ENCODE results near the gene CABLES2. TPM values are rescaled to one million over a fixed set of nuclear protein-coding genes. Genes with fewer than 3 reads are reported as not detected.

Gene CABLES2
- total RNA-seq, 1 experiment from 2014 or later = 8.9 TPM

DNA sequence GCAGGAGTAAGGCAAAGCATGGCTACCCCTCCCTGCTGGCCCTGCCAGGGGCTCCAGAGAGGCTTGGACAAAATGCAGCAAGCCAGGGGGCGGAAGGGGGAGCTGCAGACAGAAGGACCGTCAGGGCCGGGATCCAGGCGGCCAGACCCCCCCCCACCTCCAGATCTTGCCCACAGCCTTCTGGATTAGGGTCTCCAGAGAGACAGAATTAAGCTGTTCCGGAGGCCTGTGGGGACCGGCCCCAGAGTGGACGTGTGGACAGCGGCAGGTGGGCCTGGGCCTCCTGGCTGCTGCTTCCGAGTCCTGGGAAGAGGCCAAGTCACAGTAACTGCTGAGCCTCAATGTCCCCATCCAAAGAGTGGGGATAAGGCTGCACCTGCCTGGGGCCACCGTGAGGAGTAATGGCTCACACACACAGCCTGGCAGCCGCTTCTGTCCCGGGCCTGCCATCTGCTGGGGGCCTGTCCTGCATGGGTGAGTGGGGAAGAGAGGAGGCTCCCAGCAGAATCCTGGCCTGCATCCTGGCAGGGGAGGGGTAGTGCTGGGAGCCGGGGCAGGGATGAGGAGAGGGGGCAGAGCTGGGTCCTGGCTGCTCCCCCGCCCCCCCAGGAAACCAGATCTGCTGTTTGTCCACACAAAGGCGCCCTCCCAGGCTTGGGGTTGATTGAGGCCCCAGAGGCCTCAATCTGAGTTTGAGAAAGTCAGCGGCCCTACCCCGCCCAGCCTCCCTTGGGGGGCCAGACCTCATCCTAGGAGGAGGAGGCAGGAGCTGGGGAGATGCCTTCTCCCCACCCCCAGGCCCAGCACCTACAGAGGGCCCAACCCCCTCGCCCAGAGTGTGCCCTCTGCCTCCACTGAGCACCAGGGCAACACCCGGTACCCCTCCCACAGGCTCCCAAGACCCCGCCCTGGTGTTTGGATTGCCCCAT is 43.8 kb downstream of the CABLES2 start:
- Histone ChIP-seq H3K27ac (ENCODE audit: low read depth, low read length) (peak overlapping the region; percentile 98), H3K4me3 (replicated peaks in 1 of 2; ENCODE audit: low read depth in 1 of 2, low read length in 2 of 2) (peak overlapping the region in 1 of 2 experiments; percentile 44; a peak in 1 of 4 replicates), H3K9me2 (ENCODE audit: insufficient read depth) (no peaks in the 10 kb centered on the region), H3K36me3 (ENCODE audit: control insufficient read depth in 1 of 2, insufficient read depth in 2 of 2, low read length in 2 of 2) (no peaks in the 10 kb centered on the region; a peak in 1 of 4 replicates), H3K9me3 (ENCODE audit: control insufficient read depth in 1 of 2, insufficient read depth in 1 of 2, low read depth in 1 of 2, low read length in 2 of 2) (no peaks in the 10 kb centered on the region), H3K27me3 (ENCODE audit: insufficient read depth, low read length) (no peaks in the 10 kb centered on the region), H3K4me1 (ENCODE audit: control insufficient read depth in 1 of 2, insufficient read depth in 2 of 2, low read length in 2 of 2) (peaks cover 70 to 86% of the 10 kb centered on the region in 2 experiments), H3K4me2 (ENCODE audit: low read length) (peak overlapping the region; percentile 100), H4K20me1 (ENCODE audit: insufficient read depth) (no peaks in the 10 kb centered on the region), H3K9ac (ENCODE audit: low read length) (peak overlapping the region; percentile 94), H3K79me2 (ENCODE audit: insufficient read depth, low read length) (peaks cover 81% of the 10 kb centered on the region), H2AFZ (ENCODE audit: low read depth, low read length, poor library complexity, severe bottlenecking) (no peak overlapping the region)
- ATAC-seq = no peak
- DNase-seq (ENCODE audit: low read depth, low spot score) = no peak
- CTCF ChIA-PET = no interaction called here
- POLR2A ChIA-PET = interaction anchor here (1.1 kb wide), 1 partner anchor 13 kb away, joined by 4 read pairs; no protein-coding TSS in a partner anchor
- RAD21 ChIA-PET (ENCODE audit: low non-redundant PET in 1 of 2, low total read pairs in 2 of 2, uncharacterized antibody in 2 of 2, unreplicated experiment in 2 of 2) = no interaction called here
- no peak for TF ChIP-seq SP1 (IDR thresholded peaks at IDR 0.05; ENCODE audit: low read depth)
- TF ChIP-seq, protein P1, sequence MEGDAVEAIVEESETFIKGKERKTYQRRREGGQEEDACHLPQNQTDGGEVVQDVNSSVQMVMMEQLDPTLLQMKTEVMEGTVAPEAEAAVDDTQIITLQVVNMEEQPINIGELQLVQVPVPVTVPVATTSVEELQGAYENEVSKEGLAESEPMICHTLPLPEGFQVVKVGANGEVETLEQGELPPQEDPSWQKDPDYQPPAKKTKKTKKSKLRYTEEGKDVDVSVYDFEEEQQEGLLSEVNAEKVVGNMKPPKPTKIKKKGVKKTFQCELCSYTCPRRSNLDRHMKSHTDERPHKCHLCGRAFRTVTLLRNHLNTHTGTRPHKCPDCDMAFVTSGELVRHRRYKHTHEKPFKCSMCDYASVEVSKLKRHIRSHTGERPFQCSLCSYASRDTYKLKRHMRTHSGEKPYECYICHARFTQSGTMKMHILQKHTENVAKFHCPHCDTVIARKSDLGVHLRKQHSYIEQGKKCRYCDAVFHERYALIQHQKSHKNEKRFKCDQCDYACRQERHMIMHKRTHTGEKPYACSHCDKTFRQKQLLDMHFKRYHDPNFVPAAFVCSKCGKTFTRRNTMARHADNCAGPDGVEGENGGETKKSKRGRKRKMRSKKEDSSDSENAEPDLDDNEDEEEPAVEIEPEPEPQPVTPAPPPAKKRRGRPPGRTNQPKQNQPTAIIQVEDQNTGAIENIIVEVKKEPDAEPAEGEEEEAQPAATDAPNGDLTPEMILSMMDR (IDR thresholded peaks at IDR 0.05 in 2 of 3, conservative IDR thresholded peaks at IDR 0.05 in 1 of 3; ENCODE audit: borderline replicate concordance in 1 of 3, insufficient read depth in 1 of 3, low read depth in 2 of 3, low read length in 2 of 3) = peak in 1 of 3 experiments; percentile 23; a peak in 2 of 6 replicates
- TF ChIP-seq EZH2 (IDR thresholded peaks at IDR 0.05) = no peak
- intact Hi-C loops (cut with micrococcal nuclease) = no loop called here
- no TSS peak for BruUV-seq (replicated peaks)

DNA sequence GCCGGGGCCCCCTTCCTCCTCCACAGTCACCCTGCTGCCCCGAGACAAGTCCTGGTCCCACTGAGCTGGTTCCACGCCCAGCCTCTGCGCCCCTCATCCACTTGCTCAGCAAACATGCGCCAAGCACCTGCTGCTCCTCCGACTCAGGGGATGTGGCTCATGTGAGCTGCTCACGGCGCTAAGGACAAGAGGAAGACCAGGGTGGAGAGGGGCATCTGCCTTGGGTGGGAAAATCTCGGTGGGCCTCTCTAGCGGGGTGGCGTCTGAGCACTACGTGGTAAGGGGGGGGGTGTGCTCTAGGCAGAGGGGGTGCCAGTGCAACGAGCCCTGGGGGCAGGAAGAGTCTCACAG is 44.5 kb downstream of the CABLES2 start:
- RAD21 ChIA-PET (ENCODE audit: low non-redundant PET in 1 of 2, low total read pairs in 2 of 2, uncharacterized antibody in 2 of 2, unreplicated experiment in 2 of 2) = no interaction called here
- H3K9ac ChIP-seq (ENCODE audit: low read length) = peak overlapping the region; percentile 94
- peak overlapping the region; percentile 100 for H3K4me2 ChIP-seq (ENCODE audit: low read length)
- H3K27me3 ChIP-seq (ENCODE audit: insufficient read depth, low read length) = no peaks in the 10 kb centered on the region
- ATAC-seq = no peak
- no peaks in the 10 kb centered on the region for H4K20me1 ChIP-seq (ENCODE audit: insufficient read depth)
- H3K27ac ChIP-seq (ENCODE audit: low read depth, low read length) = peak overlapping the region; percentile 98
- H3K79me2 ChIP-seq (ENCODE audit: insufficient read depth, low read length) = peaks cover 88% of the 10 kb centered on the region
- peaks cover 70 to 86% of the 10 kb centered on the region in 2 experiments for H3K4me1 ChIP-seq (ENCODE audit: control insufficient read depth in 1 of 2, insufficient read depth in 2 of 2, low read length in 2 of 2)
- POLR2A ChIA-PET = no interaction called here
- CTCF ChIA-PET = no interaction called here
- no peak overlapping the region for H2AFZ ChIP-seq (ENCODE audit: low read depth, low read length, poor library complexity, severe bottlenecking)
- no peaks in the 10 kb centered on the region for H3K9me2 ChIP-seq (ENCODE audit: insufficient read depth)
- peak overlapping the region in 1 of 2 experiments; percentile 44; a peak in 1 of 4 replicates for H3K4me3 ChIP-seq (replicated peaks in 1 of 2; ENCODE audit: low read depth in 1 of 2, low read length in 2 of 2)
- intact Hi-C loops (cut with micrococcal nuclease) = no loop called here
- no peak for DNase-seq (ENCODE audit: low read depth, low spot score)
- no peaks in the 10 kb centered on the region; a peak in 1 of 4 replicates for H3K36me3 ChIP-seq (ENCODE audit: control insufficient read depth in 1 of 2, insufficient read depth in 2 of 2, low read length in 2 of 2)
- no TSS peak for BruUV-seq (replicated peaks)
- H3K9me3 ChIP-seq (ENCODE audit: control insufficient read depth in 1 of 2, insufficient read depth in 1 of 2, low read depth in 1 of 2, low read length in 2 of 2) = no peaks in the 10 kb centered on the region
- TF ChIP-seq, protein P1 (IDR thresholded peaks at IDR 0.05 in 2 of 3, conservative IDR thresholded peaks at IDR 0.05 in 1 of 3; ENCODE audit: borderline replicate concordance in 1 of 3, insufficient read depth in 1 of 3, low read depth in 2 of 3, low read length in 2 of 3) = no peak
- TF ChIP-seq ELF1 (IDR thresholded peaks at IDR 0.05; ENCODE audit: borderline replicate concordance, low read depth) (no peak), SIN3A (IDR thresholded peaks at IDR 0.05; ENCODE audit: low read depth) (no peak), RAD21 (IDR thresholded peaks at IDR 0.05; ENCODE audit: low read depth) (no peak), EGR1 (IDR thresholded peaks at IDR 0.05; ENCODE audit: low read depth) (no peak)
- TF ChIP-seq, protein P2, sequence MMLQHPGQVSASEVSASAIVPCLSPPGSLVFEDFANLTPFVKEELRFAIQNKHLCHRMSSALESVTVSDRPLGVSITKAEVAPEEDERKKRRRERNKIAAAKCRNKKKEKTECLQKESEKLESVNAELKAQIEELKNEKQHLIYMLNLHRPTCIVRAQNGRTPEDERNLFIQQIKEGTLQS (IDR thresholded peaks at IDR 0.05) = no peak
- TF ChIP-seq, protein P3, sequence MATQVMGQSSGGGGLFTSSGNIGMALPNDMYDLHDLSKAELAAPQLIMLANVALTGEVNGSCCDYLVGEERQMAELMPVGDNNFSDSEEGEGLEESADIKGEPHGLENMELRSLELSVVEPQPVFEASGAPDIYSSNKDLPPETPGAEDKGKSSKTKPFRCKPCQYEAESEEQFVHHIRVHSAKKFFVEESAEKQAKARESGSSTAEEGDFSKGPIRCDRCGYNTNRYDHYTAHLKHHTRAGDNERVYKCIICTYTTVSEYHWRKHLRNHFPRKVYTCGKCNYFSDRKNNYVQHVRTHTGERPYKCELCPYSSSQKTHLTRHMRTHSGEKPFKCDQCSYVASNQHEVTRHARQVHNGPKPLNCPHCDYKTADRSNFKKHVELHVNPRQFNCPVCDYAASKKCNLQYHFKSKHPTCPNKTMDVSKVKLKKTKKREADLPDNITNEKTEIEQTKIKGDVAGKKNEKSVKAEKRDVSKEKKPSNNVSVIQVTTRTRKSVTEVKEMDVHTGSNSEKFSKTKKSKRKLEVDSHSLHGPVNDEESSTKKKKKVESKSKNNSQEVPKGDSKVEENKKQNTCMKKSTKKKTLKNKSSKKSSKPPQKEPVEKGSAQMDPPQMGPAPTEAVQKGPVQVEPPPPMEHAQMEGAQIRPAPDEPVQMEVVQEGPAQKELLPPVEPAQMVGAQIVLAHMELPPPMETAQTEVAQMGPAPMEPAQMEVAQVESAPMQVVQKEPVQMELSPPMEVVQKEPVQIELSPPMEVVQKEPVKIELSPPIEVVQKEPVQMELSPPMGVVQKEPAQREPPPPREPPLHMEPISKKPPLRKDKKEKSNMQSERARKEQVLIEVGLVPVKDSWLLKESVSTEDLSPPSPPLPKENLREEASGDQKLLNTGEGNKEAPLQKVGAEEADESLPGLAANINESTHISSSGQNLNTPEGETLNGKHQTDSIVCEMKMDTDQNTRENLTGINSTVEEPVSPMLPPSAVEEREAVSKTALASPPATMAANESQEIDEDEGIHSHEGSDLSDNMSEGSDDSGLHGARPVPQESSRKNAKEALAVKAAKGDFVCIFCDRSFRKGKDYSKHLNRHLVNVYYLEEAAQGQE (IDR thresholded peaks at IDR 0.05; ENCODE audit: low read depth) = no peak
